Effector memory CD4-positive, alpha-beta T cell (primary cell): ENCODE data around the gene PCSK2.

Experiments used
- DNase-seq, 3 donors: peaks; one replicate each; pipeline ENCODE4 v3.0.0-alpha.2; 2020
- H3K27ac ChIP-seq: 2 replicates; pipeline ENCODE4 v1.7.0; 2013; ENCODE audit warnings: mild to moderate bottlenecking, low read length, moderate library complexity; ENCODE audit not compliant: insufficient read depth, poor library complexity, severe bottlenecking
- H3K27me3 ChIP-seq: replicated peaks from 2 replicates; pipeline ENCODE4 v1.7.0; 2013; ENCODE audit warnings: mild to moderate bottlenecking, low read length; ENCODE audit not compliant: insufficient read depth, control insufficient read depth, poor library complexity, severe bottlenecking
- H3K36me3 ChIP-seq: 2 replicates; pipeline ENCODE4 v1.7.0; 2013; ENCODE audit warnings: mild to moderate bottlenecking, low read length, moderate library complexity; ENCODE audit not compliant: control insufficient read depth, insufficient read depth
- H3K4me1 ChIP-seq: 2 replicates; pipeline ENCODE4 v1.7.0; 2013; ENCODE audit warnings: low read length, mild to moderate bottlenecking; ENCODE audit not compliant: control insufficient read depth, insufficient read depth, poor library complexity, severe bottlenecking
- H3K4me3 ChIP-seq: 2 replicates; pipeline ENCODE4 v1.7.0; 2013; ENCODE audit warnings: low read length, low read depth, mild to moderate bottlenecking; ENCODE audit not compliant: insufficient read depth, poor library complexity, severe bottlenecking
- H3K9me3 ChIP-seq: 2 replicates; pipeline ENCODE4 v1.7.0; 2013; ENCODE audit warnings: mild to moderate bottlenecking, low read length, moderate library complexity; ENCODE audit not compliant: control insufficient read depth

Gene PCSK2

DNA sequence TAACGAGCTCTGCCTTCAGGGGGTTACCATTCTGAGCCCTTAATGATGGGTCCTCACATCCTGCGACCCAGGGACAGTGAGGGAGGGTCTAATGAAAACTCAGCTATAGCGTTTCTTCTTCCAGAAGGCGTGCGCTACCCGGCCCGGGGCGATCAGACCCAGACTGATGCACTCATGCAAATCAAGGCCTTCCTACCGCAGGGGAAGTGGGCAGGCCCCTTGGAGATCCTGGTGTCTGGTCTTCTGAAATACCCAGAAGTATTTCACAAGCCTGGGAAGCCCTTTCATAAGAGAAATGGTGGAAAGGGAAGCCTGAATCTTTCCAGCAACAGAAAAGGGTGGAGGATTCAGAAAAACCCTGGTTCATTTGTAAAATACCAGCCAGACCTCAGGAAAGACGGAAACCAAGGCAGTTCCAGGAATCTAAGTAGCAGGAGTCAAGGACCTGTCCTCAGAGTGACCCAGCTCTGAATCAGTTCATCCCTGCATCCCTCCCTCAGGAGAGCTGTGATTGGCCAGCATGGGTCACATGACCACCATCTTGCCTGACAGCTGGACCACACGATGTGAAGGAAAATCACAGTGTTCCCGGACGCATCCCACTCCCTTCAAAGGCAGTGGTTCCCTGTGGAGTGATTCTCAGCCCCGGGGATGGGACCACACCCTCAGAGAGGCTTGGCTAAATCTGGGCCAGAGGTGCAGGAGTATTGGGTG is 291.7 kb downstream of the PCSK2 start:
- Histone ChIP-seq H3K36me3 (no peaks in the 10 kb centered on the region), H3K27ac (no peak overlapping the region), H3K27me3 (no peaks in the 10 kb centered on the region), H3K4me1 (no peaks in the 10 kb centered on the region), H3K4me3 (no peak overlapping the region), H3K9me3 (no peaks in the 10 kb centered on the region)
- DNase-seq: no peak

GRCh38 chr20:17519606-17520285 is 292.9 kb downstream of the PCSK2 start:
- Histone ChIP-seq H3K4me3 (no peak overlapping the region), H3K4me1 (no peaks in the 10 kb centered on the region), H3K27me3 (no peaks in the 10 kb centered on the region), H3K36me3 (no peaks in the 10 kb centered on the region), H3K27ac (no peak overlapping the region), H3K9me3 (no peaks in the 10 kb centered on the region)
- DNase-seq: no peak

- Histone ChIP-seq H3K4me1 (no peaks in the 10 kb centered on the region), H3K9me3 (no peaks in the 10 kb centered on the region), H3K36me3 (no peaks in the 10 kb centered on the region), H3K27me3 (no peaks in the 10 kb centered on the region), H3K4me3 (no peak overlapping the region), H3K27ac (no peak overlapping the region)
- DNase-seq: no peak
Observed at GRCh38 chr20:17520583-17520982, 293.7 kb downstream of the PCSK2 start.

DNA sequence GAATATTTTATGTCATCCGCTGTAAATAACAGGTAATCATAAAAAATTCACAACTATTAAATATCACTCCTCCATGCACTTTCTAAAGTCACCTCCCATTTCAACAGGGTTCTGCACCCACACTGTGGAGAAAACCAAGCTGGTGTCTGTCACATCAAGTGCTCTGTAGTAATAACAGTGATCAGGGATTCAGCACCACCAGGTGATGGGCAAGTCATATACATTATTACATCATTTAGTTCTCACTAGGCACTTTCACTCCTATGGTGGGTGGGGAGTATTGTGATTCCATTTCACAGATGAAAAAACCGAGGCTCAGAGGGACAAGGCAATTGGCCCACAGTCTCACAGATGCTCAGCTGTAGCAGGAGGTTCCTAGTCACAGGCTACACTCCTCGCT is 295.7 kb downstream of the PCSK2 start:
- H3K36me3 ChIP-seq: no peaks in the 10 kb centered on the region
- H3K4me1 ChIP-seq: no peaks in the 10 kb centered on the region
- no peaks in the 10 kb centered on the region for H3K27me3 ChIP-seq
- H3K9me3 ChIP-seq: no peaks in the 10 kb centered on the region
- no peak for DNase-seq
- no peak overlapping the region for H3K27ac ChIP-seq
- no peak overlapping the region for H3K4me3 ChIP-seq

- no peak for DNase-seq
- H3K4me3 ChIP-seq: no peak overlapping the region
- no peaks in the 10 kb centered on the region for H3K27me3 ChIP-seq
- no peaks in the 10 kb centered on the region for H3K9me3 ChIP-seq
- no peaks in the 10 kb centered on the region for H3K4me1 ChIP-seq
- H3K27ac ChIP-seq: no peak overlapping the region
- H3K36me3 ChIP-seq: no peaks in the 10 kb centered on the region
Observed at GRCh38 chr20:17523326-17523725, 296.5 kb downstream of the PCSK2 start.

DNA sequence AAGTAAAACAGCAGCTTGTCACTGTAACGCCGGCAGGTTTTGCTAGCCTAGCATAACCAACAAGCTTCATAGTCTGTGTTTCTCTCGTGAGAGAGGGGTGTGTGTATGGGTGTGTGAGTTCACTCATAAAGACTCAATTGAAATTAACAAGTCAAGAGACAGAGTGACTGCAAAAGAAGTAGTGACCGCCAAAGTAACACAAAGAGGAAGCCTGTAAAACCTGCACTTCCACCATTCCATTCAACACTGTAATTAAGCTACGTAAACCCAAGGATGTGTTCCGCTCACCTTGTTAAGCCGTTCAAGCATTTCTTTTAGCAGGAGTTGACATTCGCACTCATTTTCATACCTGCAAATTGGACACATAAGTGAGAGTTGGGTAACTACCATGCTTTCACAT is 297.7 kb downstream of the PCSK2 start:
- no peaks in the 10 kb centered on the region for H3K9me3 ChIP-seq
- H3K27ac ChIP-seq: no peak overlapping the region
- H3K36me3 ChIP-seq: no peaks in the 10 kb centered on the region
- H3K27me3 ChIP-seq: no peaks in the 10 kb centered on the region
- H3K4me3 ChIP-seq: no peak overlapping the region
- no peak for DNase-seq
- no peaks in the 10 kb centered on the region for H3K4me1 ChIP-seq

DNA sequence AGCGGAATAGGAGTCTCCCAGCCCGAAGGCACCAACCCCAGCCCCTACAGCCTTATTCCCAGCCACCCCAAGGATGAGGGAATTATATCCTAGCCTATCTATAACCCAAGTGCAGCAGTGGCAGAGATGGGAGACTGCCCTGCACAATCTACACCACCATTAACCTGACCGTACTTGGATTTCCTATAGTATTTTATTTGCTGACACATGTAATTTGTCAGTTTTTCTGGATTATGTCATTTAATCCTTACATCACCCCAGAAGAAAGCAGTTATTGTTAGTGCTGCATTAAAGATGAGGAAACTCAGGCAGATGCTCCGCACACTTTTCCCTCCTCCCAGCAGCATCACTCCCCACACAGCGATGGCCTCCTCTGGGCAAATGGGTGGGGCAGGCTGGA is 298.3 kb downstream of the PCSK2 start:
- Histone ChIP-seq H3K27ac (no peak overlapping the region), H3K36me3 (no peaks in the 10 kb centered on the region), H3K9me3 (no peaks in the 10 kb centered on the region), H3K4me1 (no peaks in the 10 kb centered on the region), H3K4me3 (no peak overlapping the region), H3K27me3 (no peaks in the 10 kb centered on the region)
- no peak for DNase-seq

- no peak for DNase-seq
- H3K4me1 ChIP-seq: no peaks in the 10 kb centered on the region
- H3K9me3 ChIP-seq: no peaks in the 10 kb centered on the region
- no peak overlapping the region for H3K4me3 ChIP-seq
- no peaks in the 10 kb centered on the region for H3K36me3 ChIP-seq
- no peak overlapping the region for H3K27ac ChIP-seq
- H3K27me3 ChIP-seq: no peaks in the 10 kb centered on the region
Observed at GRCh38 chr20:17525650-17526049, 298.8 kb downstream of the PCSK2 start.

DNA sequence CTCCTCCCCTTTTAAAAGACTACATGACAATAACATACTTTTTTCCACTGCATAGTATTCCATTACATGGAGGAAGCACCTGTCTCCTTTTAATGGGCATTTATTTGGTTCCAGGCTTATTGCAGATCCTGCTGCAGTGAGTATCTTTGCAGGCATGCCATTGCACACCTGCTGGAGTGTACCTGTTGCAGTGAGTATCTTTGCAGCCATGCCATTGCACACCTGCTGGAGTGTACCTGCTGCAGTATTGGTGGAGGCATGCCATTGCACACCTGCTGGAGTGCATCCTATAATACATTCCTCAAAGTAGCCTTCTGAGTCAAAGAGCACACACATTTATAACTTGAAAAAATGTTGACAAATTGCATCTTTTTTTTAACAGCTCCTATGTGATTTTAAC is 302.7 kb downstream of the PCSK2 start:
- H3K36me3 ChIP-seq: no peaks in the 10 kb centered on the region
- H3K9me3 ChIP-seq: no peaks in the 10 kb centered on the region
- H3K27me3 ChIP-seq: peaks cover 7% of the 10 kb centered on the region
- H3K27ac ChIP-seq: no peak overlapping the region
- DNase-seq: no peak
- H3K4me3 ChIP-seq: no peak overlapping the region
- peaks cover 11% of the 10 kb centered on the region for H3K4me1 ChIP-seq

DNA sequence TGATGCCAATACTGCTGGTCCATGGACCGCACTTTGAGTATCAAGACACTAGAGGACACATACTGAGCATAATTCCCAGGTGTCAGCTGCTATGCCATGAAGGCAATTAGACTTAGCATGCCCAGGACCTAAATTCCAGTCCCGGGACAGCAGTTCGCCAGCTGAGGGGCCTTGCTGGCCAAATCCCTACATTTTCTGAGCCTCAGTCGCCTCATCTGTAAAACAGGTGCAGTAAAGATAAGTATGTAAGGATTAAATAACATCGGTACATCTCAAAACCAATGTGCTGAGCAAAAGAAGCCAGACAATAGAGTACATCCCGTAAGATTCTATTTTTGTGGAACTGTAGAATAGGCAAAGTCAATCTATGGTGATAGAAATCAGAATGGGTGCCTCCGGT is 303.3 kb downstream of the PCSK2 start:
- H3K4me1 ChIP-seq: peaks cover 11% of the 10 kb centered on the region

More for the DNA sequence above, 303.3 kb downstream of the PCSK2 start:
- no peak for DNase-seq
- Histone ChIP-seq H3K9me3 (no peaks in the 10 kb centered on the region), H3K27ac (no peak overlapping the region), H3K27me3 (peaks cover 7% of the 10 kb centered on the region), H3K36me3 (no peaks in the 10 kb centered on the region), H3K4me3 (no peak overlapping the region)
